Breast epithelium (tissue), 3 donors: ENCODE data around the gene PC.

ENCODE experiments used
- CTCF ChIP-seq, 3 donors: fragments of 450-650 bp; IDR thresholded peaks; one replicate each; pipeline ENCODE4 v1.5.1; 2016 to 2017; ENCODE audit warnings: antibody characterized with exemption in 3 of 3, mild to moderate bottlenecking in 3 of 3, moderate library complexity in 3 of 3
- POLR2A ChIP-seq: fragments of 450-650 bp; IDR thresholded peaks from one replicate; pipeline ENCODE4 v1.6.1; 2016; ENCODE audit warnings: antibody characterized with exemption, mild to moderate bottlenecking, moderate library complexity
- POLR2AphosphoS5 ChIP-seq, 3 donors: sonication (generic); formaldehyde crosslinking; IDR thresholded peaks; one replicate each; pipeline ENCODE4 v1.6.1; 2017; ENCODE audit warnings: antibody characterized with exemption in 3 of 3

GRCh38 chr11:66834943-66835342 lies 123.2 kb downstream of the PC start:
- no peak for TF ChIP-seq POLR2A
- TF ChIP-seq CTCF (IDR thresholded peaks at IDR 0.05): no peak
- no peak for TF ChIP-seq POLR2AphosphoS5 (IDR thresholded peaks at IDR 0.05)
